ENCODE data around the gene MSANTD2.

MSANTD2 gene

DNA sequence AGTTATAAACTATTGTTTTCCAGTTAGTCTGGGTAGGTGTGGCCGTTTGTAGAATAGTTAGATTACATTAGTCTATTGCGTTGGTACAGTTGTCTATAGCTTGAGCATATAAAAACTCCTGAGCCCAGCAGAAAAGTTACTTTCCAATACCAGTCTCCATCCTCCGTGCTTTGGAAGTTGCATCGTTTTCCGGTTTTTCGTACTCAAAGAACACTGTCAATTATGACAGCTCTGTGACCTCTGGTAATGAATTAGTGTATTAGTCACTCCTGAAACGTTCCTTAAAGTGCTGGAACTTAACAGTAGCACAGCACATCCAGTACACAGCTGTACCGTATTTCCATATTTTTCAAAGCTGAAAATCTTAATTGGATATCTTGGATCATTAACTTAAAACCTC lies 808 bp upstream of the MSANTD2 start:
- H3K4me3 ChIP-seq (ENCODE audit: low read depth, low read length) = peak overlapping the region; percentile 82
- DNase-seq (ENCODE audit: low read depth, low spot score) = no peak
- no peak for TF ChIP-seq CTCF (IDR thresholded peaks at IDR 0.05; ENCODE audit: insufficient read depth, low read length, missing control alignments)
- POLR2A ChIA-PET = interaction anchor here (1.4 to 1.9 kb wide), 2 partner anchors 14 to 75 kb away, joined by 3 to 7 read pairs; no protein-coding TSS in a partner anchor
- CTCF ChIA-PET = interaction anchor here (1.3 to 21.6 kb wide), 9 partner anchors 7 to 157 kb away, joined by 4 to 331 read pairs (median 17); partner anchors contain the start of gene ESAM

DNA sequence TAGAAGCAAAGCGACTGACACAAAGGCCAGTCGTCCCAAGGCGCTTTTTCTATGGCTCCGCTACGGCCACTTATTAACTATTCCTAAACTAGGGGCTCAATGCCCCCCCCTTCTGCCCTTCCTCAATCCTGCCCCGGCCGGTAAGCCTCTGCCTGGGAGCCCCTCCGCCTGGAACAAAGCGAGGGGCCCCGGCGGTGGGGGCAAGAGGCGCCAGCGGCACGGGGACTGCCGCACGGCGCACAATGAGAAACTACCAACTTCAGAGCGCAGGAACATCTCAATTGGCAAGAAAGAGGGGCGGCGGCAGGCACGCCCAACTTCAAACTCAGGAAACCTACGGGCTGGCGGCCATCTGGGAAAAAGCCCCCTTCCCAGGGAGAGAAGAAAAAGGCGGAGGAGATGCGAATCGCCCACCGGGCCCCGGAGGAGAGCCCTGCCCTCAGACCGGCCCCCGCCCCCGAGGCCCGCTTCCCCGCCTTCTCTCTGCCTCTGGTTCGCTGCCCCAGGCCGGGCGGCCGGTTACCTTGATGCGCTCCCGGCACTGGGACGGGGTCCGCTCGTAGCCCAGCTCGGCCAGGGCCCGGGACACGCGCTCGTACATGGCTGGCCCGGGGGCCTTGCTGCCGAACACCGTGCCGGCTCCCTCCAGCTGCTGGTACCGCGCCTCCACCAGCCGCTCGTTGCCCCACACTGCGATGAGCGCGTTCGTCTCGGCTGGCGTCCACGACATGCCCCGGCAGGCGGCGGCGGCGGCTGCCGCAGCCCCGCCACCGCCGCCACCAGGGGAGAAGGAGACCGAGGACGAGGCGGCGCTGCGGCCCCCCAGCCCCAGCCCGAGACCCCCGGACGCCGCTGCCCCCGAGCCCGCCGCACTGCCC lies 619 bp downstream of the MSANTD2 start:
- peak overlapping the region; percentile 82 for H3K4me3 ChIP-seq (ENCODE audit: low read depth, low read length)
- DNase-seq (ENCODE audit: low read depth, low spot score) = no peak
- CTCF ChIA-PET = interaction anchor here (0.7 to 21.6 kb wide), 12 partner anchors 10 to 166 kb away, joined by 3 to 331 read pairs (median 12); partner anchors contain the start of gene ESAM
- no peak for TF ChIP-seq CTCF (IDR thresholded peaks at IDR 0.05; ENCODE audit: insufficient read depth, low read length, missing control alignments)
- POLR2A ChIA-PET = interaction anchor here (0.6 to 1.9 kb wide), 4 partner anchors 15 to 1185 kb away, joined by 3 to 7 read pairs (median 4); partner anchors contain the start of genes SIAE and SPA17

DNA sequence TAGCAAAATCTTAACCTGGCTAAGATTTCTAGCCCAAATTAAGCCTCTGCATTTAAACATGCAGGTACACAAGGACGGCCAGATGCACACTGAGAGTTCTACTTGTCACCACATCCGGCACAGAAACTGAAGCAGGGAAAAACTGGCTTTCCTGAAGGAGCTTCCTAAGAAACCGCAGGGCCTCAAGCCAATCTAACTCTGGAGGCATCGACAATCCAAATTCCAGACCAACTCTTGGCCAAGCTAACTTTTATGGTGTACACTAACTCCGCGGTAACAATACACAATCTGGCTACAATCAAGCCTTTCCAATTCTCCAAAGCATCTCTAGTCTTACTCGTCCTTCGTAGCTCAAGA lies 1.2 kb downstream of the MSANTD2 start:
- POLR2A ChIA-PET = interaction anchor here (0.6 to 1.5 kb wide), 2 partner anchors 125 to 1186 kb away, joined by 3 to 4 read pairs; partner anchors contain the start of genes SIAE and SPA17
- CTCF ChIA-PET = interaction anchor here (0.7 to 21.6 kb wide), 10 partner anchors 10 to 165 kb away, joined by 3 to 331 read pairs (median 12); partner anchors contain the start of gene ESAM
- DNase-seq (ENCODE audit: low read depth, low spot score) = no peak
- no peak for TF ChIP-seq CTCF (IDR thresholded peaks at IDR 0.05; ENCODE audit: insufficient read depth, low read length, missing control alignments)
- H3K4me3 ChIP-seq (ENCODE audit: low read depth, low read length) = peak overlapping the region; percentile 82

DNA sequence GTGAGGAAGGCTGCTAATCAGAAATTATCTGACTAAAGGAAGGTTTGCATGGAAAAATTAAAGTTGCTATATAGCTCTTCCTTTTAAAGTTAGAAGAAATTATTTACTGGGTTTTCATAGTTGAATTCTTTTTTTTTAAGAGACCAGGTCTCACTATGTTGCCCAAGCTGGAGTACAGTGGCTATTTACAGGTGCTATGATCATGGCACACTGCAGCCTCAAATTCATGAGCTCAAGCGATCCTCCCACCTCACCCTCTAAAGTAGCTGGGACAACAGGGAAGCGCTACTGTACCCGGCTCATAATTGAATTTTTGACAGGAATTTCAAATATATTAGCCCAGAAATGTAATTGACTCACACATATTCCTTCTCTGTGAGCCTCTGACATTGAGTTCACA lies 3.9 kb downstream of the MSANTD2 start:
- no peak overlapping the region for H3K4me3 ChIP-seq (ENCODE audit: low read depth, low read length)
- no peak for TF ChIP-seq CTCF (IDR thresholded peaks at IDR 0.05; ENCODE audit: insufficient read depth, low read length, missing control alignments)
- no peak for DNase-seq (ENCODE audit: low read depth, low spot score)
- POLR2A ChIA-PET = no interaction called here
- CTCF ChIA-PET = interaction anchor here (3.7 to 21.6 kb wide), 3 partner anchors 26 to 153 kb away, joined by 26 to 331 read pairs (median 37); partner anchors contain the start of gene ESAM

DNA sequence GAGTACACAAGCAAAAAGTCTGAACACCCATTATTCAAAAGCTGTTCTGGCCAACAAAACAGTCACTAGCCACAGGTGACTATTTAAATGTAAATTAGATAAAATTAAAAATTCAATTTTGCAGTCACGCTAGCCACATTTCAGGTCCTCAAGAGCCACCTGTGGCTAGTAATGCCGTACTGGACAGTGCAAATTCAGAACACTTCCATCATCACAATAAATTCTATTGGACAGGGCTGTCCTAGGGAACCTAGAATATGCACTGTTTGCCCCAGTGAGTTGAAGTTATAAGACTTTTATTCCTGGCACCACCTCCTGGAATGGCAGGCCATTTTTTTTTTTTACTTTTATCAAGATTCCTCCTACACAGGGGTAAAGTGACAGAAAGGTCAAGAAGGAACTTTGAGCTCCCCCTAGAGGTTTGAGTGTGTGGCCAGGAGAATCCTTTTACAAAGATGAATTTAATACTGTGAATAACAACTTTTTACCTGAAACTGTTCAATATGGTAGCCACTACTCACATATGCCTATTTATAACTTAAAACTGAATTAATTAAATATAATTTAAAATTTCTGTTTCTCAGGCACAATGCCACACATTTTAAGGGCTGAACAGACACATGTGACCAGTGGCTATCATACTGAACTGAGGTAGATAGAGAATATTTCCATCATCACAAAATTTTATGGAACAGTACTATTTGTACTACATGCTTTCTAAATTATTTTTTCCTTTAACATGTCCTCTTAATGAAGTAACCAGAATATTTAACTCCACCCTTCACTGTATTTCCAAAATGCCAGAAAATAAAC lies 6.5 kb downstream of the MSANTD2 start:
- CTCF ChIA-PET = interaction anchor here (0.6 to 21.6 kb wide), 25 partner anchors 9 to 1089 kb away, joined by 3 to 331 read pairs (median 5); partner anchors contain the start of gene ESAM

More for the DNA sequence above, 6.5 kb downstream of the MSANTD2 start:
- no peak overlapping the region for H3K4me3 ChIP-seq (ENCODE audit: low read depth, low read length)
- POLR2A ChIA-PET = interaction anchor here (1.4 kb wide), 1 partner anchor 43 kb away, joined by 3 read pairs; no protein-coding TSS in a partner anchor
- TF ChIP-seq CTCF (IDR thresholded peaks at IDR 0.05; ENCODE audit: insufficient read depth, low read length, missing control alignments) = peak; percentile 56
- DNase-seq (ENCODE audit: low read depth, low spot score) = no peak

All from AG04449 (cell line).